OCI-LY1 (cell line): ENCODE results near the gene SORT1.

Experiments used
- H2AFZ ChIP-seq: fragments of 200-600 bp; sonication (generic), shearing (Covaris generic); 2 replicates; pipeline ENCODE4 v1.6.0; 2014; ENCODE audit warnings: antibody characterized with exemption, mild to moderate bottlenecking, low read length
- H3F3A ChIP-seq: fragments of 200-600 bp; sonication (generic), shearing (Covaris generic); 2 replicates; pipeline ENCODE4 v1.6.0; 2014; ENCODE audit warnings: mild to moderate bottlenecking, antibody characterized with exemption, low read length, moderate library complexity; ENCODE audit not compliant: insufficient read depth
- H3K27ac ChIP-seq: fragments of 200-600 bp; sonication (generic); 2 replicates; pipeline ENCODE4 v1.5.1; 2014; ENCODE audit warnings: low read length, mixed run types, mild to moderate bottlenecking, low read depth; ENCODE audit not compliant: poor library complexity, severe bottlenecking
- H3K27me3 ChIP-seq: fragments of 200-600 bp; sonication (generic); 2 replicates; pipeline ENCODE4 v1.6.0; 2014; ENCODE audit warnings: antibody characterized with exemption, mild to moderate bottlenecking, low read length, moderate library complexity; ENCODE audit not compliant: insufficient read depth
- H3K36me3 ChIP-seq: fragments of 200-600 bp; sonication (generic); 2 replicates; pipeline ENCODE4 v1.6.1; 2014; ENCODE audit warnings: mild to moderate bottlenecking, antibody characterized with exemption, low read length, moderate library complexity, mixed read lengths; ENCODE audit not compliant: insufficient read depth
- H3K4me1 ChIP-seq: fragments of 200-600 bp; sonication (generic); 2 replicates; pipeline ENCODE4 v1.5.1; 2014; ENCODE audit warnings: mild to moderate bottlenecking, low read length, moderate library complexity; ENCODE audit not compliant: insufficient read depth, severe bottlenecking
- H3K4me2 ChIP-seq: fragments of 200-600 bp; sonication (generic), shearing (Covaris generic); 2 replicates; pipeline ENCODE4 v1.6.1; 2014; ENCODE audit warnings: low read length
- H3K4me3 ChIP-seq: fragments of 200-600 bp; sonication (generic); 2 replicates; pipeline ENCODE4 v1.5.1; 2014; ENCODE audit warnings: low read length, low read depth, mild to moderate bottlenecking, mixed read lengths; ENCODE audit not compliant: poor library complexity, severe bottlenecking
- H3K79me2 ChIP-seq: fragments of 200-600 bp; shearing (Covaris generic); 2 replicates; pipeline ENCODE4 v1.6.1; 2016; ENCODE audit warnings: mixed run types, low read length, mixed read lengths; ENCODE audit not compliant: insufficient read depth
- H3K9ac ChIP-seq: fragments of 200-600 bp; sonication (generic), shearing (Covaris generic); 2 replicates; pipeline ENCODE4 v1.6.1; 2014; ENCODE audit warnings: mild to moderate bottlenecking, low read length, mixed read lengths
- H3K9me2 ChIP-seq: fragments of 200-600 bp; sonication (generic), shearing (Covaris generic); 2 replicates; pipeline ENCODE4 v1.6.1; 2014; ENCODE audit warnings: low read depth, mild to moderate bottlenecking, low read length, mixed read lengths
- H3K9me3 ChIP-seq: fragments of 200-600 bp; shearing (Covaris generic); 2 replicates; pipeline ENCODE4 v1.6.1; 2014; ENCODE audit warnings: low read length, mixed read lengths
- H4K20me1 ChIP-seq: fragments of 200-600 bp; sonication (generic), shearing (Covaris generic); 2 replicates; pipeline ENCODE4 v1.6.0; 2016; ENCODE audit warnings: mild to moderate bottlenecking, low read length; ENCODE audit not compliant: insufficient read depth
- CTCF ChIP-seq: fragments of 200-600 bp; sonication (generic), shearing (Covaris generic); IDR thresholded peaks from 2 replicates; pipeline ENCODE4 v1.5.1; 2017; ENCODE audit warnings: mild to moderate bottlenecking, antibody characterized with exemption, low read length, moderate library complexity, mixed read lengths
- EZH2 ChIP-seq: fragments of 200-600 bp; sonication (generic), shearing (Covaris generic); IDR thresholded peaks from 2 replicates; pipeline ENCODE4 v1.8.0; 2017; ENCODE audit warnings: borderline replicate concordance, mixed run types, mild to moderate bottlenecking, antibody characterized with exemption, low read length, moderate library complexity, mixed read lengths

Gene SORT1

GRCh38 chr1:109269212-109269980 lies 128.3 kb downstream of the SORT1 start:
- H3K9me2 ChIP-seq = no peaks in the 10 kb centered on the region
- no peak overlapping the region for H3K9ac ChIP-seq
- peaks cover 7% of the 10 kb centered on the region; the same call in 1 of the 2 replicates for H3K27me3 ChIP-seq
- H3K4me1 ChIP-seq = no peaks in the 10 kb centered on the region
- H2AFZ ChIP-seq = no peak overlapping the region
- no peak overlapping the region for H3K4me2 ChIP-seq
- H3K4me3 ChIP-seq = no peak overlapping the region
- TF ChIP-seq CTCF (no peak), EZH2 (no peak)
- H3K9me3 ChIP-seq = no peaks in the 10 kb centered on the region
- H3K79me2 ChIP-seq = no peaks in the 10 kb centered on the region
- no peaks in the 10 kb centered on the region; the same call in 1 of the 2 replicates for H3K36me3 ChIP-seq
- H3F3A ChIP-seq = no peaks in the 10 kb centered on the region
- no peaks in the 10 kb centered on the region for H4K20me1 ChIP-seq
- H3K27ac ChIP-seq = no peak overlapping the region

- Histone ChIP-seq H2AFZ (no peak overlapping the region), H3K9me3 (no peaks in the 10 kb centered on the region), H3K27me3 (no peaks in the 10 kb centered on the region; the same call in 1 of the 2 replicates), H3K9ac (no peak overlapping the region), H3K4me3 (no peak overlapping the region), H3K27ac (no peak overlapping the region), H3K36me3 (no peaks in the 10 kb centered on the region; the same call in 1 of the 2 replicates), H3F3A (no peaks in the 10 kb centered on the region), H3K79me2 (no peaks in the 10 kb centered on the region), H3K4me1 (no peaks in the 10 kb centered on the region), H3K4me2 (no peak overlapping the region), H3K9me2 (no peaks in the 10 kb centered on the region), H4K20me1 (no peaks in the 10 kb centered on the region)
- no peak for TF ChIP-seq EZH2
- TF ChIP-seq CTCF = no peak
These were observed 129.1 kb downstream of the SORT1 start for GRCh38 chr1:109268431-109269211.

GRCh38 chr1:109267743-109268300 lies 129.9 kb downstream of the SORT1 start:
- Histone ChIP-seq H3K9ac (no peak overlapping the region), H3K9me2 (no peaks in the 10 kb centered on the region), H3K36me3 (no peaks in the 10 kb centered on the region; the same call in 1 of the 2 replicates), H2AFZ (no peak overlapping the region), H3K27me3 (no peaks in the 10 kb centered on the region; the same call in 1 of the 2 replicates), H3K79me2 (no peaks in the 10 kb centered on the region), H3F3A (no peaks in the 10 kb centered on the region), H3K27ac (no peak overlapping the region), H3K4me2 (no peak overlapping the region), H3K4me3 (no peak overlapping the region), H3K9me3 (no peaks in the 10 kb centered on the region), H3K4me1 (no peaks in the 10 kb centered on the region), H4K20me1 (no peaks in the 10 kb centered on the region)
- TF ChIP-seq CTCF = no peak
- no peak for TF ChIP-seq EZH2
